ENCODE measurements around the gene UNC80.

The UNC80 gene

GRCh38 chr2:209845666-209846065 lies 74.0 kb downstream of the UNC80 start:
- Histone ChIP-seq H2AFZ (ENCODE audit: low read depth, low read length) (no peak overlapping the region), H3K27ac (ENCODE audit: low read length) (no peak overlapping the region), H3K9ac (ENCODE audit: low read depth, low read length) (no peak overlapping the region), H3K79me2 (ENCODE audit: insufficient read depth, low read length) (no peaks in the 10 kb centered on the region), H3K9me3 (ENCODE audit: insufficient read depth, low read length, severe bottlenecking) (no peaks in the 10 kb centered on the region), H3K4me2 (ENCODE audit: insufficient read depth, low read length) (no peak overlapping the region), H3K4me3 (ENCODE audit: low read depth in 1 of 2, low read length in 2 of 2) (no peak overlapping the region), H3K4me1 (ENCODE audit: insufficient read depth, low read length) (no peaks in the 10 kb centered on the region), H3K36me3 (ENCODE audit: insufficient read depth, low read length) (no peaks in the 10 kb centered on the region), H4K20me1 (ENCODE audit: insufficient read depth, low read length) (no peaks in the 10 kb centered on the region), H3K27me3 (ENCODE audit: insufficient read depth, low read length, poor library complexity) (no peaks in the 10 kb centered on the region)
- DNase-seq = no peak
- ATAC-seq (ENCODE audit: insufficient read depth, low read depth) = no peak
- TF ChIP-seq EZH2 (IDR thresholded peaks at IDR 0.05; ENCODE audit: borderline replicate concordance, low read depth, low read length, severe bottlenecking) (no peak), CTCF (IDR thresholded peaks at IDR 0.05; ENCODE audit: borderline replicate concordance, extremely low read depth, low read length, poor library complexity, severe bottlenecking) (no peak)

- Histone ChIP-seq H3K36me3 (ENCODE audit: insufficient read depth, low read length) (no peaks in the 10 kb centered on the region), H4K20me1 (ENCODE audit: insufficient read depth, low read length) (no peaks in the 10 kb centered on the region), H3K9ac (ENCODE audit: low read depth, low read length) (no peak overlapping the region), H3K4me2 (ENCODE audit: insufficient read depth, low read length) (no peak overlapping the region), H3K27ac (ENCODE audit: low read length) (no peak overlapping the region), H3K9me3 (ENCODE audit: insufficient read depth, low read length, severe bottlenecking) (no peaks in the 10 kb centered on the region), H3K4me1 (ENCODE audit: insufficient read depth, low read length) (no peaks in the 10 kb centered on the region), H2AFZ (ENCODE audit: low read depth, low read length) (no peak overlapping the region), H3K79me2 (ENCODE audit: insufficient read depth, low read length) (no peaks in the 10 kb centered on the region), H3K27me3 (ENCODE audit: insufficient read depth, low read length, poor library complexity) (no peaks in the 10 kb centered on the region), H3K4me3 (ENCODE audit: low read depth in 1 of 2, low read length in 2 of 2) (no peak overlapping the region)
- no peak for ATAC-seq (ENCODE audit: insufficient read depth, low read depth)
- no peak for TF ChIP-seq EZH2 (IDR thresholded peaks at IDR 0.05; ENCODE audit: borderline replicate concordance, low read depth, low read length, severe bottlenecking)
- no peak for TF ChIP-seq CTCF (IDR thresholded peaks at IDR 0.05; ENCODE audit: borderline replicate concordance, extremely low read depth, low read length, poor library complexity, severe bottlenecking)
- DNase-seq = no peak
Measured at GRCh38 chr2:209864716-209865295, 93.2 kb downstream of the UNC80 start.

- no peaks in the 10 kb centered on the region for H3K9me3 ChIP-seq (ENCODE audit: insufficient read depth, low read length, severe bottlenecking)
- H3K36me3 ChIP-seq (ENCODE audit: insufficient read depth, low read length) = no peaks in the 10 kb centered on the region
- H4K20me1 ChIP-seq (ENCODE audit: insufficient read depth, low read length) = no peaks in the 10 kb centered on the region
- no peak overlapping the region for H3K9ac ChIP-seq (ENCODE audit: low read depth, low read length)
- no peaks in the 10 kb centered on the region for H3K27me3 ChIP-seq (ENCODE audit: insufficient read depth, low read length, poor library complexity)
- no peak overlapping the region for H2AFZ ChIP-seq (ENCODE audit: low read depth, low read length)
- ATAC-seq (ENCODE audit: insufficient read depth, low read depth) = no peak
- H3K27ac ChIP-seq (ENCODE audit: low read length) = no peak overlapping the region
- H3K4me2 ChIP-seq (ENCODE audit: insufficient read depth, low read length) = no peak overlapping the region
- no peak overlapping the region for H3K4me3 ChIP-seq (ENCODE audit: low read depth in 1 of 2, low read length in 2 of 2)
- no peaks in the 10 kb centered on the region for H3K79me2 ChIP-seq (ENCODE audit: insufficient read depth, low read length)
- H3K4me1 ChIP-seq (ENCODE audit: insufficient read depth, low read length) = no peaks in the 10 kb centered on the region
- no peak for DNase-seq
- TF ChIP-seq CTCF (IDR thresholded peaks at IDR 0.05; ENCODE audit: borderline replicate concordance, extremely low read depth, low read length, poor library complexity, severe bottlenecking) = no peak
- TF ChIP-seq EZH2 (IDR thresholded peaks at IDR 0.05; ENCODE audit: borderline replicate concordance, low read depth, low read length, severe bottlenecking) = no peak
Measured at GRCh38 chr2:209868271-209868994, 96.8 kb downstream of the UNC80 start.
